Erythroblast (primary cell): Measurements from ENCODE around the gene SDHAF4.
"Not testable (repeated sequence)": the region's sequence is repeated elsewhere in the genome, so short reads cannot be mapped to it uniquely, and the experiment has no call there.

Source experiments
- DNase-seq, 2 experiments: peaks; one replicate each; lab custom pipeline; 2025; lab: John Stamatoyannopoulos, UW
- GATA1 ChIP-seq: IDR thresholded peaks from 2 replicates; pipeline ENCODE4 v1.6.1; 2011; ENCODE audit warnings: low read depth, mild to moderate bottlenecking, control low read depth, low read length, moderate library complexity
- POLR2A ChIP-seq: IDR thresholded peaks from 2 replicates; pipeline ENCODE4 v1.6.1; 2011; ENCODE audit warnings: mild to moderate bottlenecking, low read length

SDHAF4 gene

DNA sequence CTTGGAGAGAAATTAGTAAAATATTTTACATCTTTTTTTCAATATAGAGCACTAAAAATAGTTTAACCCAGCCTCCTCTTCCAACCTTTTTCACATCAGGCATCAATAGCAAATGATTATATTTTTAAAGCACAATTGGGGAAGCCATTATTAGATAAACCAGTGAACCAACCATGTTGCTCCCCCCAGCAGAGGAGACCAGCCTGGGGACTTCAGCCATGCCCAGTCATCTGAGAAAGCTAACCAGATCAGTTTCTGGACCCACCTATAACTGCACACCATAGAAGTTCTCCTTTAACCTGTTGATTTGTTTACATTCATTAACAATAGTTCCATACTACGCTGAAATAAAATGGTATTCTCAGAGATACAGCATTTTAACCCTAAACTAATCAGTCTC is 13.8 kb upstream of the SDHAF4 start:
- no peak for TF ChIP-seq POLR2A
- TF ChIP-seq GATA1, result no peak
- no peak for DNase-seq

- TF ChIP-seq GATA1, result no peak
- DNase-seq, result no peak
These were observed 8.7 kb upstream of the SDHAF4 start for GRCh38 chr6:70557998-70558397.

DNA sequence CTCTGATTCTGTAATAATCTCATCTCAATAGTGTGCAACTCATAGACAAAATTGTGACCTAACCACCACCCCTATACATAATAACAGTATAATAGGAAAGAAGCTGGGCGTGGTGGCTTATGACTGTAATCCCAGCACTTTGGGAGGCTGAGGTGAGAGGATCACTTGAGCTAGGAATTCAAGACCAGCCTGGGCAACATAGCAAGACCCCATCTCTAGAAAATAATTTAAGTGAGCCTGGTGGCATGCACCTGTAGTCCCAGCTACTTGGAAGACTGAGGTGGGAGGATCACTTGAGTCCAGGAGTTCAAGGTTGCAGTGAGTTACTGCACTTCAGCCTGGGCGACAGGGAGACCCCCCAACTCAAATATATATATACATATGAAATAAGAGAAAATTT is 4.3 kb upstream of the SDHAF4 start:
- not testable (repeated sequence) for DNase-seq

GRCh38 chr6:70563530-70563929 is 3.2 kb upstream of the SDHAF4 start:
- no peak for DNase-seq
- TF ChIP-seq GATA1 (no peak), POLR2A (no peak)

DNA sequence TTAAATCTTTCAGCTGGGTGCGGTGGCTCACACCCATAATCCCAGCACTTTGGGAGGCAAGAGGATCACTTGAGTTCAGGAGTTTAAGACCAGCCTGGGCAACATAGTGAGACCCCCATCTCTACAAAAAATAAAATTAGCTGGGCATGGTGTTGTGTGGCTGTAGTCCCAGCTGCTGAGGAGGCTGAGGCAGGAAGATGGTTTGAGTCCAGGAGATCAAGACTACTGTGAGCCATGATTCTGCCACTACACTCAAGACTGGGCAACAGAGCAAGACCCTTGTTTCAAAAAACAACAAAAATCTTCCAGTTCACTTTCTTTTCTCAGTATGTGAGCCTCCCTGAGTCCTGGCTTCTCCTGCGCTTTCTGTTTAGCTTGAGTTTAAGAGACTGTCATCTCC is 7.9 kb downstream of the SDHAF4 start:
- DNase-seq, result no peak
- TF ChIP-seq GATA1, result no peak
- TF ChIP-seq POLR2A, result no peak

GRCh38 chr6:70575899-70576495 is 9.3 kb downstream of the SDHAF4 start:
- no peak for DNase-seq
- TF ChIP-seq GATA1 (no peak), POLR2A (no peak)

GRCh38 chr6:70586114-70586513 is 19.4 kb downstream of the SDHAF4 start:
- DNase-seq, result no peak
- TF ChIP-seq POLR2A (no peak), GATA1 (no peak)

DNA sequence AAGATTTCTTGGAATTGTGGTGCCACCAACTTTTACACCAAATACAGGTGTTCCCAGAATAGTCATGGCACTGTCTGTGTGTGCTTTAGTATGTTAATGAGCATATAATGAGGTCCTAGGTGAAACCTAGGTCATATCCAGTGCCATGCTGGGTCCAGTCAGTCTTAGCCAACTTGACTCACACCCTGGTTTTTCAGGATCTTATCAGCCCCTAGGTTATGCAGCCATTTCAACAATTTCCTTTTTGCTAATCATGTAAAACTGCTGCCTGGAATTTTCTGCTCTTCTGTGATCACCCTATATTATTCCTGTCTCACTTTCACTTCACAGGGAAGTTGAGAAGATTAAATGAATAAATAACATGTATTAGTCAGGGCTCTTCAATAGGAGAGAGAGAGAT is 23.7 kb downstream of the SDHAF4 start:
- TF ChIP-seq GATA1, result no peak
- TF ChIP-seq POLR2A, result no peak
- DNase-seq, result no peak

DNA sequence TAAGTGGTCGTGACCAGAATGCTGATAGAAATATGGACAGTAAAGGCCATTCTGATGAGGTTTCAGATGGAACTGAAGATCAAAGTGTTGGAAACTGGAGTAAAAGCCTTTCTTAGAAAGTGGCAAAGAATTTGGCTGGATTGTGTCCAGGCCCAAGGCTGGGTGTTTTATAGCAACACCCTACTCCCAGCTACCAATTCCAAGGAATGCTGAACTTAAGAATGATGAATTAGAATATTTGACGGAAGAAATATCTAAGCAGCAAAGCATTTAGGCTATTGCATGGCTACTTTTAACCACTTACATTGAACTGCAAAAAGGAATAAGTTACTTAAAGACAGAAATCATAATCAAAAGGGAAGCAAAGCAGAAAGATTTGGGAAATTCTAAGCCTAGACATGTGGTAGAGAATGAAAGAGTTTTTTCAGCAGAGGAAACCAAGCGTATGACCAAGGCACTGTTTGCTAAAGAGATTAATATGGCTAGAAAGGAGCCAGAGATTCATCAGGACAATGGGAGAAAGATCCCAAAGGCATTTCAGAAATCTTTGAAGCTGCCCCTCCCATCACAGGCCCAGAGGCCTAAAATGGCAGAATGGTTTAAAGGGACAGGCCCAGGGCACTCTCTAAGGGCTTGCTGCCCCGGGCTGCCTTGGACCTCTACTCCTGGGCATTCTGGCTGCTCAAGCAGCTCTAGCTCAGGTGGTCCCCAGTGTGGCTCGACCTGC is 25.8 kb downstream of the SDHAF4 start:
- no peak for DNase-seq
- TF ChIP-seq POLR2A, result no peak
- TF ChIP-seq GATA1, result no peak

DNA sequence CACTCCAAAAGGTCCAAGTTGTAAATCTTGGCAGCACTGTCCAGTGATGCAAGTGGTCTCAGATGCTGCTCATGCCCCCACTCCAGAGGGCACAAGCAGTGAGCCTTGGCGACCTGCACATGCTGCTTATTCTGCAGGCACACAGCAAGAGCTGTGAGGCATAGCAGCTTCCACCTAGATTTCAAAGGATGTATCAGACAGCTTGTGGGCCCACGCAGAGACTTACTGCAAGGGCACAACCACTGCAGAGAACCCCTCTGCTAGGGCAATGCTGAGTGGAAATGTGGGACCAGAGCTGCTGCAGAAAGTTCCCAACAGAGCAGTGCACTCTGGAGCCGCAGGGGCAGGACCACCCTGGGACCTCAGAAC is 26.4 kb downstream of the SDHAF4 start:
- TF ChIP-seq POLR2A (no peak), GATA1 (no peak)
- no peak for DNase-seq

GRCh38 chr6:70599187-70599586 is 32.5 kb downstream of the SDHAF4 start:
- DNase-seq, result peak in 1 of 2 experiments; percentile 2
- TF ChIP-seq POLR2A, result no peak
- no peak for TF ChIP-seq GATA1

DNA sequence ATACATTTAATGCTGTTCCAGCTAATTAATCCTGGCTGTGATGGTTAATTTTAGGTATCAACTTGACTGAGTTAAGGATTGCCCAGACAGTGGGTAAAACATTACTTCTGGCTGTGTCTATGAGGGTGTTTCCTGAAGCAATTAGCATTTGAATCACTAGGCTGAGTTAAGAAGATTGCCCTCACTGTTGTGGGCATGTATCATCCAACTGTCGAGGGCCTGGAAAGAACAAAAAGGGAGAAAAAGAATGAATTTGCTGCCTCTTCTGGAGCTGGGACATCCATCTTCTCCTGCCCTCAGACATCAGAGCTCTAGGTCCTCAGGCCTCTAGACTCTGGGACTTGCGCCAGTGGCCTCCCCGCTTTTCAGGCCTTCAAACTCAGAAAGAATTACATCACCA is 34.3 kb downstream of the SDHAF4 start:
- TF ChIP-seq POLR2A (no peak), GATA1 (no peak)
- DNase-seq, result no peak

DNA sequence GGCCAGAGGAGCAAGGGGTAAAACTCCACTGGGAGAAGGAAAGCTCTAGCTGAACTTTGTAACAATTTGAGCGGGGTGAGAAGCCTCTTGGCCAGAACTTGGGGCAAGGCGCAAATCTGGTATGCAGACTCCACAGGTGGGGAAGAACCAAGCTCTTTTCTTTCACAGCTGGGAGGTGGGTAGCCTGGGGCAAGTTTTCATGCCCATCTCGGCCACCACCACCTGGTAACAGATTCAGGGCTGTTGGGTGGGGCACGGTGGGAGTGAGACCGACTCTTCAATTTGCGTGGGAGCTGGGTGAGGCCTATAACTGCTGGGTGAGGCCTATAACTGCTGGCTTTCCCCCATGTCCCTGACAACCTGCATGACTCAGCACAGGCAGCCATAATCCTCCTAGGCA is 37.5 kb downstream of the SDHAF4 start:
- DNase-seq, result no peak
- TF ChIP-seq GATA1 (no peak), POLR2A (no peak)

DNA sequence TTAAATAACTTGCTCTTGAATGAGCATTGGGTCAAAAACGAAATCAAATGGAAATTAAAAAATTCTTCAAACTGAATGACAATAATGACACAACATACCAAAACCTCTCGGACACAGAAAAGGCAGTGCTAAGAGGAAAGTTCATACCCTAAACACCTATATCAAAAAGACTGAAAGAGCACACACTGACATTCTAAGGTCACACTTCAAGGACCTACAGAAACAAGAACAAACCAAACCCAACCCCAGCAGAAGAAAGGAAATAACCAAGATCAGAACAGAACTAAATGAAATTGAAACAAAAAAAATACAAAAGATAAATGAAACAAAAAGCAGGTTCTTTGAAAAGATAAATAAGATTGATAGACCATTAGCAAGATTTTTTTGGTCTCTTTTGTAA is 40.6 kb downstream of the SDHAF4 start:
- DNase-seq, result not testable (repeated sequence)

- DNase-seq, result not testable (repeated sequence)
These were observed 42.5 kb downstream of the SDHAF4 start for GRCh38 chr6:70609181-70609580.
